HPDE6-E6E7 (cell line): ENCODE data around the gene EPC2.

Experiments
- DNase-seq: peaks from one replicate; pipeline ENCODE4 v3.0.0; 2011; ENCODE audit warnings: missing footprints; ENCODE audit errors: extremely low spot score

Gene EPC2

GRCh38 chr2:148810081-148810480 is 165.5 kb downstream of the EPC2 start:
- no peak for DNase-seq

DNA sequence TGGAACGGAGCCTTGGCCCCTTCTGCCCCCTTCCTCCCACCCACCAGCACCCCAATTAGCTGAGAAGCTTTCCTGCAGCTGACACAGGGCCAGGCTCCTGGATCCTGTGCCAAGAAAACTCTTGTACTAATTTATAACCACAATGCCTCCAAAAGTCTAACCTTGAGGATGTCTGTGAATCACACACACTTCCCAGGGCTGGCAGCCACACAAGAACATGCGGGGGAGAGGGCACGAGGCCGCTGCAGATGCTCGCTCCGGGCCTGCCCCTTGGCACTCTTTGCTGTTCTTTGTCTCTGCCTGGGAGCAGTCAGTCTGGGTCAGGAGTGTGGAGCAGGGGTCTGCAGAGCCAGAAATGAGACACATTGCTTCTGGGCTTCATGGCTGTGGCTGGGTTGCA is 167.8 kb downstream of the EPC2 start:
- no peak for DNase-seq

GRCh38 chr2:148813603-148814065 is 169.1 kb downstream of the EPC2 start:
- DNase-seq, result no peak

DNA sequence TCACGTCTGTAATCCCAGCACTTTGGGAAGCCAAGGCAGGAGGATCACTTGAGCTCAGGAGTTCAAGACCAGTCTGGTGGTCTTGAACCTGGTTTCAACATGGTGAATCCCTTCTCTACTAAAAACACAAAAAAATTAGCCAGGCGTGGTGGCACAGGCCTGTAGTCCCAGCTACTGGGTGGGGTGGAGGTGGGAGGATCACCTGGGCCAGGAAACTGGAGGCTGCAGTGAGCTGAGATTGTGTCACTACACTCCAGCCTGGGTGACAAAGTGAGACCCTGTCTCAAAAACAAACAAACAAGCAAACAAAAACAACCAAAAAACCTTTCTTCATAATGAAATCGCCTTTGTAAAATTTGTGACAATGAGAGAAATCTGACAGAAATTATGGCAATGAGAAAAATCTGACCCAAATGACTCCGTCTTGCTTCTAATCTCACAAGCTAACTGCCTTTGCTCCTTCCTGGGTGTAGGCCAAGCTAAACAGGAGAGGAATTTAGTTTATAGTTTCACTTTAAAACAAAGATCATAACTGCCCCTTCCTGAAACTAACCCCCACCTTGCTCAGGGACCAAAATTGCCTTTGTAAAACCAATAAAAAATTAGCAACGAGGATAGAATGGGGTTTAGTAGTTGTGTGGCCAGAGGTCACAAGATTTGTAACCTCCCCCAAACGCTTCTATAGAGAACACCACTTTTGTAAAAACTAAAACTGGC is 169.8 kb downstream of the EPC2 start:
- DNase-seq, result no peak

GRCh38 chr2:148814860-148815419 is 170.4 kb downstream of the EPC2 start:
- no peak for DNase-seq

DNA sequence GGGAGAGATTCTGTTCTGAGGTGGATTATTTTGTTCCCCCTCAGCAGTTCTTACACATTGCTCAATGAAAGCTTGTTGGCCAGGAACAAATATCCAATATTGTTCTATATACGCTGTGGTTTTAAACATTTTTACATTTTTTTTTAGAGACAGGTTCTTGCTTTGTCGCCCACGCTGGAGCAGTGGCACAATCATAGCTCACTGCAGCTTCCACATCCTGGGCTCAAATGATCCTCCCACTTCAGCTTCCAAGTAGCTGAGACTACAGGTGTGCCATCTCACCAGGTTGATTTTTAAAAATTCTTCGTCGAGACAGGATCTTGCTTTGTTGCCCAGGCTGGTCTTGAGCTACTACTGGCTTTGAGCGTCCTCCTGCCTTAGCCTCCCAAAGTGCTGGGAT is 171.6 kb downstream of the EPC2 start:
- no peak for DNase-seq

- no peak for DNase-seq
Observed at GRCh38 chr2:148817210-148817708, 172.7 kb downstream of the EPC2 start.

DNA sequence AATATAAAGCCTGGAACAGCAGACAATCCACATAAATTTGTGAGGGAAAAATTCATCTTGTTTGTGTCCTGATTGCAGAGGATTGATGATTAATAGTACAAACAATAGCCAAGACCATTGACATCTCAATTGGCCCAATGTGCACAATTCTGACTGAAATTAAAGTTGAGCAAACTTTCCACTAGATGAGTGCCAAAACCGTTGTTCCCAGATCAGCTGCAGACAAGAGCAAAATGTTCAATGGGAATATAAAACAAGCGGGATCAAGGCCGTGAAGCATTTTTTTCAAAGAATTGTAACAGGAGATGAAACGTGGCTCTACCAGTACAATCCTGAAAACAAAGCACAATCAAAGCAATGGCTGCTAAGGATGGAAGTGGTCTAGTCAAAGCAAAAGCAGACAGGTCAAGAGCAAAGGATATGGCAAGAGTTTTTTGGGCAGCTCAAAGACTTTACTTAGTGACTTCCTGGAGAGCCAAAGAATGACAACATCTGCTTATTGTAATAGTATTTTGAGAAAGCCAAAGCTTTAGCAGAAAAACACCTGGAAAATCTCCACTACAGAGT is 174.6 kb downstream of the EPC2 start:
- DNase-seq, result no peak

DNA sequence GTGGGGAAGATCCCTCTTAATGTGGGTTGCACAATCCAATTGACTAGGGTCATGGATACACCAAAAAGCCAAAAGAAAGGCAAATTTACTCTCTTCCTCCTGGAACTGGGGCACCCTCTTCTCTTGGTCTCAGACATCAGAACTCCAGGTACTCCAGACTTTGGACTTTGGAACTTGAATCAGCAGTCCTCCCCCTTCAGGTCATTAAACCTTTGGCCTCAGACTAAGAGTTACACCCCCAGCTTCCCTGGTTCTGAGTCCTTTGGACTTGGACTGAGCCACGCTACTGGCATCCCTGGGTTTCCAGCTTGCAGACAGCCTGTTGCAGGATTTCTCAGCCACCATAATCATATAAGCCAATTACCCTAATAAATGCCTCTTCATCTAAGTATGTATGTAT is 179.6 kb downstream of the EPC2 start:
- DNase-seq, result no peak

DNA sequence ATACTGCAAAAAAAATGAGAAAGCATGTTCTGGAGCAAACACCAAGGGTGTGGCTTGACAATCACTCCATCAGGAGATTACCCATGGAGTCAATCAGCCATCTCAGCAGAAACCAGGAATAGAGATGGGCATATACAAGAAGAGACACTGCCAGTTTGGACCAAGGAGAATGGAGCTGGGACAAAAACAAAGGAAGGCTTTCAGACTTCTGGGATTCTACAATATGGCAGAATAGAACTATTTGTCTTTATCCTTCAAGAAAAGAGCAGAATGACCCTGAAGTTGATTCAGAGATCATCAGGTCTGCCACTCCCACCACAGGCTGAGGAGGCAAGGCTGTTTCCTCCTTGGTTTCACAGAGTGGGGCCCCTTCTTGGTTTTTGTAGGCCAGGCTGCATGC is 182.2 kb downstream of the EPC2 start:
- DNase-seq, result no peak

DNA sequence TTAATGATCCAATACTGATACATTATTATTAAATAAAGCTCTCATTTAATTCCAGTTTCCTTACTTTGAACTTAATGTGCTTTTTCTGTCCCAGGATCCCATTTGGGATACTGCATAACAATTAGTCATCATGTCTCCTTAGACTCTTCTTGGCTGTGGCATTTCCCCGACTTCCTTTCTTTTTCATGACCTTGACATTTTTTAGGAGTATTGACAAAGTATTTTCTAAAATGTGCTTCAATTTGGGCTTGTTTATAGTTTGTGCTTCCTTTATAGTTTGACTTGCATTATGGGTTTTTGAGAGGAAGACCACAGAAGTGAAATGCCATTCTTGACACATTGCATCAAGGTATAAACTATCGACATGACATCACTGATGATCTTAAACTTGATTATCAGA is 184.4 kb downstream of the EPC2 start:
- DNase-seq, result no peak

DNA sequence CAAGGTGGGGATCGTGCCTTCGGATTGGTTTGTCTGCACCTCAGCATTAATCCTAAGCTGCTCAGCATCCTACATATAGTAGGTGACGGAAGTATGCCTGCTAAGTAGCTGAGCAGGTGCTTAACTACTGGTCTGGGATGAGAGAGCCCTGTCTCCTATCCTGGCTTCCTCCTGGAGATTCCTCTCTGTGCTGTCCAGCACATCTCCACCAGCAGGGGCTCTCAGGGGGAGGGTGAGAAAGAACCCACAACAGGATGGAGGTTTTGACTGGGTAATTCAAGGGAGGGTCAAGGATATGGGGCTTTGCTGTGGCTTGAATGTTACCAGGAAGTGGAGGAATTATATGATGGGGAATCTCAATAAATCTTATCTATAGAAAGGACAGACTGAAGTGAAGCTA is 185.1 kb downstream of the EPC2 start:
- DNase-seq, result no peak

DNA sequence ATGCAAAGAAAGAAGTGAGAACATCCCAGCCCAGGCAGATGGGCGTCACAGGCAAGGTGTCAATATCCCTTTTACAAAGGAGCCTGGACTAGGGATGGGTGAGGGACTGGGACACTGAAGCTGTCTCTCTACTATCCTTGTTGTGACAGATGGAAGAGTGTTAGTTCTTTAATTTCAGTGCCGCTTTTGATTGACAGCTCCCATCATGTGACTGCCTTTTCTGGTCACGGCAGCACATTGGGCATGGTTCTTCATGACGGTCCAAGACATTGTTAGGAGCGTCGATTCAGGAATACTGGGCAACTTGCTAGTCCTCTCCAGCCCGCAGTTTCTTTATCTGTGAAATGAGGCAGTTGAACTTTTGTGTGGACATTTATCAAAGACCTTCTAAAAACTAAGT is 188.1 kb downstream of the EPC2 start:
- DNase-seq, result no peak
